Lower leg skin (tissue), 3 donors: ENCODE measurements around the gene SORBS2.

Experiments
- POLR2A ChIP-seq, 2 donors: fragments of 450-650 bp; IDR thresholded peaks; one replicate each; pipeline ENCODE4 v1.6.1; 2016 to 2017; ENCODE audit warnings: antibody characterized with exemption in 2 of 2, mild to moderate bottlenecking in 1 of 2, moderate library complexity in 1 of 2
- TF ChIP-seq, protein P1 (sequence below), 3 donors: fragments of 450-650 bp; IDR thresholded peaks; one replicate each; pipeline ENCODE4 v1.5.1; 2016; ENCODE audit warnings: antibody characterized with exemption in 3 of 3, mild to moderate bottlenecking in 3 of 3, moderate library complexity in 2 of 3

DNA sequence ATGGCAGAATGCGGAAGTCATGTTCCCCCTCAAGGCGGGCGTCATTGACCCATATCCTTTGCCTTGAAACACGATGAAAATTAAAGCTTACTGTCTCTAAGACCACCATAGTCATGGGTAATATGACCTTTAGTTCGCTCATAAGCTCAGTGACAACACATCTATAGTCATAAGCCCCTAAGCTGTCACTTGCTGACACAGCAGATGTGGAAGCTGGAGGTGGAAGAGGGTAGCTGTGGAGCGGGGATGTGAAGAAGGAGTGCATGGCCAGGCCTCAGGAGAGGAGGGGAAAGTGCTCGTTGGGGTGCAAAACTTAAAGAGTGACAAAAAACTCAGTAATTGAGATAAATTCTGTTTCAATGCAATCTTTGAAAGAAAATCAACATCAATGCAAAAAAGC, 142.7 kb downstream of the SORBS2 start:
- TF ChIP-seq, protein P1, sequence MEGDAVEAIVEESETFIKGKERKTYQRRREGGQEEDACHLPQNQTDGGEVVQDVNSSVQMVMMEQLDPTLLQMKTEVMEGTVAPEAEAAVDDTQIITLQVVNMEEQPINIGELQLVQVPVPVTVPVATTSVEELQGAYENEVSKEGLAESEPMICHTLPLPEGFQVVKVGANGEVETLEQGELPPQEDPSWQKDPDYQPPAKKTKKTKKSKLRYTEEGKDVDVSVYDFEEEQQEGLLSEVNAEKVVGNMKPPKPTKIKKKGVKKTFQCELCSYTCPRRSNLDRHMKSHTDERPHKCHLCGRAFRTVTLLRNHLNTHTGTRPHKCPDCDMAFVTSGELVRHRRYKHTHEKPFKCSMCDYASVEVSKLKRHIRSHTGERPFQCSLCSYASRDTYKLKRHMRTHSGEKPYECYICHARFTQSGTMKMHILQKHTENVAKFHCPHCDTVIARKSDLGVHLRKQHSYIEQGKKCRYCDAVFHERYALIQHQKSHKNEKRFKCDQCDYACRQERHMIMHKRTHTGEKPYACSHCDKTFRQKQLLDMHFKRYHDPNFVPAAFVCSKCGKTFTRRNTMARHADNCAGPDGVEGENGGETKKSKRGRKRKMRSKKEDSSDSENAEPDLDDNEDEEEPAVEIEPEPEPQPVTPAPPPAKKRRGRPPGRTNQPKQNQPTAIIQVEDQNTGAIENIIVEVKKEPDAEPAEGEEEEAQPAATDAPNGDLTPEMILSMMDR (IDR thresholded peaks at IDR 0.05) = no peak
- TF ChIP-seq POLR2A (IDR thresholded peaks at IDR 0.05) = no peak
